GM18517 (cell line): ENCODE results near the gene EHMT1.
"Not testable (repeated sequence)": the region's sequence is repeated elsewhere in the genome, so short reads cannot be mapped to it uniquely, and the experiment has no call there.

Experiments used
- ATAC-seq: cut with Tn5 transposase; IDR thresholded peaks from one replicate; pipeline ENCODE4 v1.9.1; 2021; ENCODE audit warnings: mild to moderate bottlenecking, moderate library complexity; ENCODE audit not compliant: unreplicated experiment

The EHMT1 gene

DNA sequence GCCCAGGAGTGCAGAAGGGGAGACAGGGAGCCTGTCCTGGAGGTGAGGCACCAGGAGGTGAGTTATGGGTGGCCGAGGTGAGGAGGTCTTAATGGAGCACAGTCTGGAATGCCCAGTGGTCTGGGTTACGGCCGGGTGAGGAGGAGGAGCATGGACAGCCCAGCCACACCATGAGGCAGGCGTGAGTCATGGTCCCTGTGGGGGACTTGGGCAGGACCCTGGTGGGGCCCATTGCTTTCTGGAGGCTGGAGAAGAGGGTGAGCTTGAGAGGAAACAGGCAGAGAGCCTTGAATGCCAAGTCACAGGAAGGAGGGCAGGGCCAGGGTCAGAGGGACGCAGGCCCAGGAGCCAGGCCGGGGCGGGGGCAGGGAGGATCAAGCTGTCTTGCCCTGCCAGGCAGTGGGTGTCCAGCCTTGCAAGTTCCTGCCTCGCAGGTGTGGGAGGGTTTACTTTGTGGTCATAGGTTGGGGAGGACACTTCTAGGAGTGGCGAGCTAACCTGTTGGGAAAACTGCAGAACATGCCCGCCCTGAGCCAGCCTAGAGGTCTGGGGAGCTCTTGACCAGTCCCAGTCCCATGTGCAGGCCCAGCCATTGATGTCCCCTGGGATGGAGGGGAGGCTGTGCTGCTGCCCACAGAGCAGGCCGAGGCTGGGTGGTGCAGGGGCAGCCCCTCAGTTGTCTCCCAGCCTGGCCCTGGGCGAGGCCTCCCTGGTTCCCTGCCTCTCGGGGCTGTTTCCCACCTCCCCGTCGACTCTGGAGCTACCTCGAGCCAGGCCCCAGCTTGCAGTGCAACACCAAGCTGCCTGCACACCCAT, 261.6 kb downstream of the EHMT1 start:
- ATAC-seq = no peak

DNA sequence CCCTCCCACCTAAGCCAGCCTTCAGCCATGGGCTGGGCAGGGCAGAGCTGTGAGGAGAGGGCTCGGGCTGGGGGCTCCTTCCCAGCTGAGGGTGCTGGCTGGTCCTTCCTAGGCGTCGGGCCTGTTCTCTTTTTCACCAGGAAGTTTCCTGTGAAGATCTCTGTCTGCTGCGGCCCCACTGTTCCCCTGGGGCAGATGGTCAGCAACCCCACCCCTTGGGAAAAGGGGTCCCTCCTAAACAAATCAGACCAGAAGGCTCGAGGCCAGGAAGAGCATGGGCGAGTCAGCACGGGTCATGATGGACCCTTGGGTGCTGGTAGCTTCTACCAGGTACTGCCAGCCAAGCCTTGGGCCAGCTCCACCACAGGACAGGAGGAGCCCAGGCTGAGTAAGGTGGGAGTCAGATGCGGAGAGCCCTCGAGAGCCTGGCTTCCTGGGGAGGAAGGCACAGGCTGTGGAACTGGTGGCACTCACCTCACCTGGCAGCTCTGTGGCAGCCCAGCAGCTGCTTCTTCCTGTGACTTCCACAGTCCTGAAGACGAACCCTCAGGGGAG, 262.2 kb downstream of the EHMT1 start:
- no peak for ATAC-seq

DNA sequence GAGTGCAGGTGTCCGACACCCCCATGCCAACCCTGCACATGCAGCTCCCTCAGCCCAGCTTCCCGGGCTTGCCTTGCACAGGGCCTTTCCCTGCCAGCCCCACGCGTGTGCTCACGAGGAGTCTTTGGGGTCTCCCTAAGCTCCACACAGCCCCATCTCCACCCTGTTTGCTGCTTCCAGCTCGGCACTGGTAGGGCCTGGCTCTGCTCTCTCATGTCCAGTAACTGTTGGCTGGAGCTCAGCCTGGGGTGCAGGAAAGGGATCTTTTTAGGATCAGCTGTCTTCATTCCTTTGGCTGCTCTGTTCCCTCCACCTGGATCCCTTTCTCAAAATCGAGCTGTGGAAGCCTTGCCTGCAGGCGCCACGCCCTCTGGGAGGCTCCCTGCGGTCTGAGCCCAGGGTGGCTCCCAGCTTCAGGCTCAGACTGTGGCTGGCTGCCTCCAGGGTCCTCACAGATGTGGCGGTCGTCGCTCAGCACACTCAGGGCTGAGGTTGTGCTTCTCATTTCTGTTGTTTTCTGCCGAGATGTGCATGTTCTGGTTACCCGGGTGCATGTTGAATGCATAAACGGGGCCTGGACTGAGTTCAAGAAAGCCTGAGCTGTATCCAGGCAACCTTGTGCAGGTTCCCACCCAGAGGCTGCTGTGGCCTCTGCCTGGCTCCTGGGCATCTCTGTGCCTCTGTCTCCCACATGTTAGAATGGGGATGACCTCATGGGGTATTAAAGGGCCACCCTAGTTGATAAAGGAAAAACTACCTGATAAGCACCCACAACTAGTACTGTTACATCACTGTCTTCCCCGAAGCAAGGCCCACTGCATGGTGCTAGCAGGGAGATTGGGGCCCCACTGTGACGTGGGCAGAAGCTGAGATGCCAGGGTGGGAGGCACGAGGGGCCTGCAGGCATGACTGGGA, 263.0 kb downstream of the EHMT1 start:
- no peak for ATAC-seq

DNA sequence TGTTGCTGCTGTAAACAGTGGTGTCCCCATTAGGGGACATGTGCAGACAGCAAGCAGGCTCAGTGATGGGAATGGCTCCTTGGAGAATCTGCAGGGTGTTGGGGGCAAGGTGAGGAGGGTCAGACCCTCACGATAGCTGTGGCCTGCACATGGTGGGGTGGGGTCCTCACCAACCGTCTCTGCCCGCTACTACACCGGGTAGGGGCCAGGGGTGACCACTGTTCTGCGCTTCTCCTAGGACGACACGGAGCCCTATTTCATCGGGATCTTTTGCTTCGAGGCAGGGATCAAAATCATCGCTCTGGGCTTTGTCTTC, 263.7 kb downstream of the EHMT1 start:
- no peak for ATAC-seq

DNA sequence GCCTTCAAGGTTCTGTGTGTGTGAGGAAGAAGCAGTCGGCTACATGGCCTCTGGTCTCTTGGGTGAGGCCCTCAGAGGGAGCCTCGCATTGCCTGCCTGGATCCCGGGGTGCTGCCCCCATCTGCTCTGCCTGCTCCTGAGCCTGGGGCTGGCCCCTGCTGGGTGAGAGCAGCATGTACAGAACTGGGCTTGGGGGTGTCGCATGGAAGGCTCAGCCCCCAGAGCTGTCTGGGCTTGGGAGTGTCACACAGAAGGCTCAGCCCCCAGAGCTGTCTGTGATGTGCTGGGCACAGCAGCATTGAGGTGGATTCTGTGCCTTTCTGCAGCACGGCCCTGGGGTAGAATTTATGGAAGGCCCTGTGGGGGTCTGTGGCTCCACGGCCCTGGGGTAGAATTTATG, 265.2 kb downstream of the EHMT1 start:
- not testable (repeated sequence) for ATAC-seq

DNA sequence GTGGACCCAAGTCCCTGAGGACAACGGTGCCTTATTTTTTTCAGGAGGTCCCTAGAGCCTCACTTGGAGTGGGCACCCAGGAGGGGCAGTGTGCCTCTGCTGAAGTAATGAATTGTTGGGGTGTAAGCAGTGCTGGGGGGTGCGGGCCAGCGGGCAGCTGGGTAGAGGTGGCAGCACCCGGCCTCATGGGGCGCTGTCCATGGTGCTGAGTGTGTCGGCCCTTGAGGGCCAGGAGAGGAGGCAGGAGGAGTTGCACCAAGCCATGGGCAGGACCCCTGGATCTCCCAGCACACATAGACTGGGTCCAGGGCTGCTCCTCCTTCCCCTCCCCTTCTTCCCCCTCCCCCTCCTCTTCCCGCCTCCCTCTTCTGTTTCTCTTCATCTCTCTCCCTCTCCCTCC, 265.7 kb downstream of the EHMT1 start:
- ATAC-seq = not testable (repeated sequence)

DNA sequence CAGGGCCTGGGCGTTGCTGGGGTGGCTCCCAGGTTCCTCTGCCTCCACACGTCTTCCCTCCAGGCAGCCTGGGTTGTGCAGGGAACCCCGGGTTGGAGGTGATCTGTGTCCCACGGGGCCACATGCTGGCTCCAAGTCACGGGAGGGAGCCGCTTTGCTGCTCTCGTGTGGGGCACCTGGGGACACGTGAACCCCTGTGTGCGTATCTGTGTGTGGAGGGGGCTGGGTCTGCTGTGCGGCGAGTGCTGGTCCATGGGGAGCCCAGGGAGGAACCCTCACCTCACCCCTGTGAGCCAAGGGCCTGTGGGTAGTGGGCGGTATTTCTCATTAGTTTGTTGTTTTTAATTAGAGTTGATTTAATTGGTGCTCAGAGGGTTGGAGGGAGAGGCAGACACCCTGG, 266.3 kb downstream of the EHMT1 start:
- not testable (repeated sequence) for ATAC-seq
